H7 (cell line): ENCODE data around the gene SLC25A21. TPM values are rescaled to one million over a fixed set of nuclear protein-coding genes. Genes with fewer than 3 reads are reported as not detected.

Source experiments
- DNase-seq: peaks from one replicate; pipeline ENCODE4 v3.0.0; 2012
- H3K27me3 ChIP-seq: 2 replicates; pipeline ENCODE4 v1.6.0; 2011; ENCODE audit warnings: mild to moderate bottlenecking, low read length; ENCODE audit not compliant: control insufficient read depth, insufficient read depth
- H3K36me3 ChIP-seq: replicated peaks from 2 replicates; pipeline ENCODE4 v1.5.1; 2011; ENCODE audit warnings: low read length; ENCODE audit not compliant: control insufficient read depth, insufficient read depth
- H3K4me3 ChIP-seq: 2 replicates; pipeline ENCODE4 v1.5.1; 2011; ENCODE audit warnings: low read depth, mild to moderate bottlenecking, control low read depth, low read length, moderate library complexity; ENCODE audit not compliant: insufficient read depth
- total RNA-seq: library from RNA; depleted of rRNA; stranded (reverse); fragments of >200 nt; shearing (Covaris generic); gene quantifications from 2 replicates; pipeline ENCODE4 v1.2.3, GENCODE V29; 2014

Gene SLC25A21
- total RNA-seq, 1 experiment from 2014 or later = 7.7 TPM

DNA sequence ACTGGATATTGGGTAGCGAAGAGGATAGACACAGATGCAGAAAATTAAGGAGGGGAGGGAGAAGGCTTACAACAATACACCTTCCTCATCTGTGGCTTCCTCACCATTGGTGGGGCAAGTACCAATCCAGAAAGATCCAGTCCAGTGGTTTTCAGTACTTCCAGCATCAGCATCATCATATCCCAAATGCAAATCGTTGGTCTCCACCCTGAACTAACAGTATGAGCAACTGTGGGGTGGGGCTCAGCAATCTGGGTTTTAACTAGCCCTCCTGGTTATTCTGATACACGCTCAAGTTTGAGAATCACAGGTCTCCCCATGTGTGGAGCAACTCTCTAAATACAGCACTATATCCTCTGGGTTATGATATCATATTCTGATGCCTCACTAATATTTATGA is 317.0 kb downstream of the SLC25A21 start:
- Histone ChIP-seq H3K27me3 (no peaks in the 10 kb centered on the region), H3K36me3 (no peaks in the 10 kb centered on the region), H3K4me3 (no peak overlapping the region)
- no peak for DNase-seq

DNA sequence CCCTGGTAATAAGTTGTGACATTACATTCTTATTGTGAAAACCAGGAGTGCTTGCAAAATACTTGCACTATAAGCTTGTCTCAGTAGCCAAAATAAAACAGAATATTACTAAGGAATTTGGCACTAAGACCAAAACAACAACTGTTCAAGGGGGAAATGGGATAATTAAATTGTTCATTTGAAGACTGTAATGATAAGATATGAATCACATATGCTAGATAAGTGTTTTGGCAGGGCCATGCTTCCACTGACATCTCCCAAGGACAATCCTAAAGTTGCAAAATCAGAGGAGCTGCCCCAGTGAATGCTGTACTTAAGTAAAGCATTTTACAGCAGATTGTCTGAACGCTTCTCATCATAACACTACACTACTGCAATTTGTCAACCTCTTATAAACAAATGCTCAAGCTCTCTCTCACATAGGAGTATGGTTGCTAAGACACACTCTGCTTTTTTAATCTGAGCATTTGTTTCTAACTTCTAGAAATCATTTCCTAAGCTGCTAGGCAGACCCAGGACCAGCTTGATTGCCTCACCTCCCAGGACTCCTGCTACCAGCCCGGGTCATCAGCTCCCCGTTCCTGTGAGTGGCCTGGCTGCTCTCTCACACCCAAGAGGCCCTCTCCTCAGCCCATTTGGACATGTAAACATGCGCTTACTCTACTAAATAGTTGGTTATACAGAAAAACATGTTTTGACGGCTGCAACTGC is 319.3 kb downstream of the SLC25A21 start:
- Histone ChIP-seq H3K4me3 (no peak overlapping the region), H3K27me3 (no peaks in the 10 kb centered on the region), H3K36me3 (no peaks in the 10 kb centered on the region)
- DNase-seq = no peak

DNA sequence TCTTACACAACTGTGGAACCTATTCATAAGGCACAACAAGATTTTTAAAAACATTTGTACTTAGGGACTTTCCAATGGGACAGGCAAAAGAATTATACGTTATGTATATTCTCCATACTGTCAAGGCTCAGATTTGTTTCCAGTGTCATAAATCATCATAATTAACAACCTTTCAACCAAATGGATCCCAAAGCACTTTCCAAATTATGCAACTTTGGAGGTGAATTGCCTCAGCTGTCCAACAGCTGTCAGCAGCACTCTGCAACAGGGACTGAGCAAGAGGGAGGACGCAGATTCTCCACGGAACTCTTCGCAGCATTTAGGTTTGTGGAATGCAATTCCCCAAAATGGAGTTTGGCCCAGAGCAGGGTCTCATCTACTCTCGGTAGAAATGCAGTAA is 324.2 kb downstream of the SLC25A21 start:
- no peak for DNase-seq
- no peaks in the 10 kb centered on the region for H3K36me3 ChIP-seq
- H3K27me3 ChIP-seq = no peaks in the 10 kb centered on the region
- H3K4me3 ChIP-seq = no peak overlapping the region

DNA sequence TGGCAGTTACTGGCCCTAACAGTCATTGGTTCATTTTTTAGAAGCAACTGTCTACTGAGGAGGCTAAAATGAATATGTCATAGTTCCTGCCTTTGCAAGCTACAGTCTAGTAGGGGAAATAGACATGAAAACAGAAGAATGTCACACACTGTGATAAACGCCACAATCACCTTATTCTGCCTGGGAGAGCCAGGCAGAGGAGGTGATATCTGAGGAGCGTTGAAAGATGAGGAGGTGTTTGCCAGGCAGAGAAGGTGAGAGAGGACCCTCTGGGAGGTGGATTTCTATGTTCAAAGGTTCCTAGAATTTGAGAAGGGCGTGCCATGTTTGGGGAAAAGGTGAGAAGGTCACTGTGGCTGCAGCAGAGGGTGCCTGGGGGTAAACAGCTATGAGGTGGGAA is 325.0 kb downstream of the SLC25A21 start:
- no peak overlapping the region for H3K4me3 ChIP-seq
- no peaks in the 10 kb centered on the region for H3K36me3 ChIP-seq
- DNase-seq = no peak
- no peaks in the 10 kb centered on the region for H3K27me3 ChIP-seq

DNA sequence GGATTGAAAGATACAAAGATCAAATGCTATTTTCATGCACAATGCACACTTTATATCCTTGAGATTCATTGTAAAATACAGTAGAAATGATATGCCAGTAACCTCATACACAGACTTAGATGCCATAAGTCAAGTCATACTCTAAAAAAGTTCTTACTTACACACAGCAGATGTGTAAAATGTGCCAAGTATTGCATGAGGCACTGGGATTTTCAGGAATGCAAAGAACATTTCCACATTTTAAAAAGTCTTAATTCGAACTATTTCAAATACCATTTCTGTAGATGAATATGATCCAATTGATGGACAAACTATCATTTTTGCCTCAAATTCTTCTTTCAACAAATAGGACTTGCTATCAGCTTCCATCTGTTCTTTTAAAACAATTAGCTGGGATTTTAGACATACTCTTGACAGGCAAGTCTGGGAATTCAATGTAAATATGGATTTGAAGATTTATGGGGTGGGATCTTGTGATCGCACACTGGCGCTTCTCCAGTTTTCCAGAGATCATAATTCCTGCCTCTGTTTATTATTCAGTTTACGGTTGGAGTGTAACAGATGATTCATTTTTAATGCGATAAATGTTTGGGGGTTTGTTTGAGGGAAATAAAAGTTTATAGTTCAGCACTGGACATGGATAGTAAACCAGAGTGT is 326.9 kb downstream of the SLC25A21 start:
- no peak for DNase-seq
- H3K36me3 ChIP-seq = no peaks in the 10 kb centered on the region
- H3K27me3 ChIP-seq = no peaks in the 10 kb centered on the region
- H3K4me3 ChIP-seq = no peak overlapping the region

GRCh38 chr14:36844443-36845195 is 327.8 kb downstream of the SLC25A21 start:
- DNase-seq = peak; percentile 10
- Histone ChIP-seq H3K27me3 (no peaks in the 10 kb centered on the region), H3K36me3 (no peaks in the 10 kb centered on the region), H3K4me3 (no peak overlapping the region)

DNA sequence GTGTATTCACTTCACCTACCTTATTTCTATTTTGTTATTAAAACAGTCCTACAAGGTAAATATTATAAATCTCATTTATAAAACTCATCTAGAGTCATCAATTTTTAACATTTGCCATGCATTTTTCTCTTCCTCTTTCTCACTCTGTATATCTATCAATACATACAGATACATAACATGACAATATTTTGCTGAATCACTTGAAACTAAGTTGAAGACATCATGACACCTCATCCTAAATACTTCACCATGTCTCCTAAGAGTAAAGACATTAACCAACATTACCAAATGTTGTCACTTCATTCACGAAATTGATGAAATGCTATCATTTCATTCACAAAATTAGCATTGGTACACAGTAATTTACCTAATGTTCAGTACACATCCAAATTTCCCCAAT is 329.0 kb downstream of the SLC25A21 start:
- no peak for DNase-seq
- no peaks in the 10 kb centered on the region for H3K27me3 ChIP-seq
- H3K36me3 ChIP-seq = no peaks in the 10 kb centered on the region
- H3K4me3 ChIP-seq = no peak overlapping the region

DNA sequence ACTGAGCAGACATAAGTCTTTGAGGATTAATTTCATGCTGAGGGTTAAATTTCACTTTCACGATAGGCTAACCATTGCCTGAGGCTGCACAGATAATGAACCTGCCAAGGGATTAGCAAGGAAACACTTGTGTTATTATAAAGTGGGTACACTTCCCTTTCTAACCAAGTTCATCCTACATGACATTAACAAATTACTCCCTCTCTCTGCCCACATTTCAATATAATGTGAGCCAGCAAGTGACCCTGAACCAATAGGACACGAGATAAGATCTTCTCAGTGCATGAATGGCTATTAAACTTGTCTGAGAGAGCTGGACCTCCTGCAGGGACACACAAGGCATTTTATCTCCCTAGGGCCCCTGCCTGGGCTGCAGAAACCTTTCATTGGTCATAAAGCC is 337.3 kb downstream of the SLC25A21 start:
- no peak for DNase-seq
- Histone ChIP-seq H3K27me3 (no peaks in the 10 kb centered on the region), H3K4me3 (no peak overlapping the region), H3K36me3 (no peaks in the 10 kb centered on the region)

DNA sequence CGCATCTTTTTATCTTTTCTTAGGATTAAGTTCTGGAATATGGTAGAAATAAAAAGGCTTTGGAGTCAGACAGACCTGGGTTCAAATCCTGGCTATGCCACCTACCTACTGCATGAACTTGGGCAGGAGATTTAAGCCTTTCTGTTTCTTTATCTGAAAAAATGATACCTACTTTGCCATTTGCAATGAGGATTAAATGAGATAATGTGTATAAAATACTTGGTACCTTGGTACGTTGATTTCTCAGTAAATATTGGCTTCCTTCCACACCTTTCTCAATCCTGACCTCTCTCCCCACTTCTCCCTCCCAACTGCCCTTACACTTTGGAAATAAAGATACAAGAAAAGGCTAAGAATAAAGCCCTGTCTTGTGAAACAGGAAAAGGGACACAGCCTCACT is 338.1 kb downstream of the SLC25A21 start:
- H3K36me3 ChIP-seq = no peaks in the 10 kb centered on the region
- no peak overlapping the region for H3K4me3 ChIP-seq
- H3K27me3 ChIP-seq = no peaks in the 10 kb centered on the region
- DNase-seq = no peak

DNA sequence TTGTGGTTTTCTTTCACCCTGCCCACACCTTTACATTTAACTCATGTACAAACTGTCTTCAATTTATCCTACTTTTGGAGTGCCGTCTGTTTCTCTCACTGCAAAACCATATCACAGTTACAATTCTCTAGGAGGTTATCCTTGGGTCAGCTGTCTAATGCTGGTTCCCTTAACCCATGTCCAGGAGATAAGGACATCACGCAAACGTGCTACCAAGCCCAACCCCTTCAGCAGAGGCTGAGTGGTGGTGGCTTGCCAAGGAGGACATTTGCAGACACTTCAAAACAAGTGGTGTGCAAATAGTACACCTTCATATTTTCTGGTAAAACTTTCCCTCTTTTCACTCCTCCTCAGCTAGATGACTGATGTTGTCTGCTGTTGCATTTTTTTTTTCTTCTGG is 342.9 kb downstream of the SLC25A21 start:
- Histone ChIP-seq H3K4me3 (no peak overlapping the region), H3K36me3 (no peaks in the 10 kb centered on the region), H3K27me3 (no peaks in the 10 kb centered on the region)
- DNase-seq = no peak

DNA sequence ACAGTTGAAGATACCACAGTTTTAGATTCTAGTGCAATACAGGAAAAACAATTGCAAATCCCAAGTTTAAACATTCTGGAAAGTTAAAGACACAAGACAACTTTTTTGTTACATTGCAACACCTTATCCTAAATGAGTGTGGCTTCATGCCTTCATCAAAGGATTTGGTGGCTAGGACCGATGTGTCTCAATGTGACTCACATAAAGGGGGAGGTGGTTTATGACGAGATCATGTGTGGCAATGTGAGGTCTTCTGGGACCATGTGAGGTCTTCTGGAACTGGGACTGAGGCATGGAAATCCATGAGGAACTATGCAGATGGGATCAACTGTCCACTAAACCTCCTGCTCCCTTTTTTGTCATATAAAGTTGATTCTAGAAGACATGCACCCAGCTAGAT is 344.5 kb downstream of the SLC25A21 start:
- no peak overlapping the region for H3K4me3 ChIP-seq
- H3K36me3 ChIP-seq = no peaks in the 10 kb centered on the region
- no peaks in the 10 kb centered on the region for H3K27me3 ChIP-seq
- DNase-seq = no peak

GRCh38 chr14:36826614-36827013 is 345.8 kb downstream of the SLC25A21 start:
- no peaks in the 10 kb centered on the region for H3K27me3 ChIP-seq
- no peak for DNase-seq
- H3K36me3 ChIP-seq = no peaks in the 10 kb centered on the region
- no peak overlapping the region for H3K4me3 ChIP-seq

DNA sequence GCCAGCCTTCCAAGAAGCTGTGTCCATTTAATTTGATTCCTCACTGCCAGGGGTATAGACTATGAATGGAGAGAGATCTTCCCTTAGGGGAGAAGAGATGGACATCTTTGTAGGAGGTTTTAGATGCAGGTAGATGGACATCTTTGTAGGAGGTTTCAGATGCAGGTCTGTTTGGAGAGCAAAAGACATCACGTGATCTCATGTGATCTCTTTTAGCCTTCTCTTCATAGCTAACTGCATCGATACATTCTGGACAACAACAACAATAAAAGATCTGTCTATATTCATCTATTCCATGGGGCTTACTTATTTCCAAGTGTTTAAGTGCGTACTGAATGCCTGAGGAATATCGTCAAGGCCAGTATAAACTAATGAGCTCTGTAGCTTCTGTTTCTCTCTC is 347.6 kb downstream of the SLC25A21 start:
- no peak for DNase-seq
- Histone ChIP-seq H3K36me3 (no peaks in the 10 kb centered on the region), H3K27me3 (no peaks in the 10 kb centered on the region), H3K4me3 (no peak overlapping the region)

- DNase-seq = no peak
- Histone ChIP-seq H3K27me3 (no peaks in the 10 kb centered on the region), H3K4me3 (no peak overlapping the region), H3K36me3 (no peaks in the 10 kb centered on the region)
Measured at GRCh38 chr14:36823651-36824050, 348.8 kb downstream of the SLC25A21 start.

DNA sequence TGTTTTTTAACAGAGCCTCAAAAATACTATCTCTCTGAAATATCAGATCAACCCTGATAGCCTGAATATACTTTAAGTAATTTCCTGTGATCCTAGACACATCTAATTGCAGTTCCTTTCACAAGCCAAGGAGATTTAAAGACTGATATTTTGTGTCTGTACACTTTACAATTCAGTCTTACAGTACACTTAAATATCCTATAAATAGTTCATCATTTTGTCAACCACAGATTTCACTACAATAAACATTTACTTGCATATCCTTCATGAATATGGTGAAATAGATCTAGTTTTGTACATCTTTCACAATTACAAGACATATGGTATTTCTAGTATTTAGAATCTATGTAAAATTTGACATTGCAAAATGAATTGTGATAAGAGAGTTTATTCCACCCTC is 349.7 kb downstream of the SLC25A21 start:
- H3K27me3 ChIP-seq = no peaks in the 10 kb centered on the region
- no peak for DNase-seq
- no peak overlapping the region for H3K4me3 ChIP-seq
- H3K36me3 ChIP-seq = no peaks in the 10 kb centered on the region
